ENCODE measurements around the gene PTH2R.
"Not testable (repeated sequence)": the region's sequence is repeated elsewhere in the genome, so short reads cannot be mapped to it uniquely, and the experiment has no call there.

Gene PTH2R, protein sequence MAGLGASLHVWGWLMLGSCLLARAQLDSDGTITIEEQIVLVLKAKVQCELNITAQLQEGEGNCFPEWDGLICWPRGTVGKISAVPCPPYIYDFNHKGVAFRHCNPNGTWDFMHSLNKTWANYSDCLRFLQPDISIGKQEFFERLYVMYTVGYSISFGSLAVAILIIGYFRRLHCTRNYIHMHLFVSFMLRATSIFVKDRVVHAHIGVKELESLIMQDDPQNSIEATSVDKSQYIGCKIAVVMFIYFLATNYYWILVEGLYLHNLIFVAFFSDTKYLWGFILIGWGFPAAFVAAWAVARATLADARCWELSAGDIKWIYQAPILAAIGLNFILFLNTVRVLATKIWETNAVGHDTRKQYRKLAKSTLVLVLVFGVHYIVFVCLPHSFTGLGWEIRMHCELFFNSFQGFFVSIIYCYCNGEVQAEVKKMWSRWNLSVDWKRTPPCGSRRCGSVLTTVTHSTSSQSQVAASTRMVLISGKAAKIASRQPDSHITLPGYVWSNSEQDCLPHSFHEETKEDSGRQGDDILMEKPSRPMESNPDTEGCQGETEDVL

DNA sequence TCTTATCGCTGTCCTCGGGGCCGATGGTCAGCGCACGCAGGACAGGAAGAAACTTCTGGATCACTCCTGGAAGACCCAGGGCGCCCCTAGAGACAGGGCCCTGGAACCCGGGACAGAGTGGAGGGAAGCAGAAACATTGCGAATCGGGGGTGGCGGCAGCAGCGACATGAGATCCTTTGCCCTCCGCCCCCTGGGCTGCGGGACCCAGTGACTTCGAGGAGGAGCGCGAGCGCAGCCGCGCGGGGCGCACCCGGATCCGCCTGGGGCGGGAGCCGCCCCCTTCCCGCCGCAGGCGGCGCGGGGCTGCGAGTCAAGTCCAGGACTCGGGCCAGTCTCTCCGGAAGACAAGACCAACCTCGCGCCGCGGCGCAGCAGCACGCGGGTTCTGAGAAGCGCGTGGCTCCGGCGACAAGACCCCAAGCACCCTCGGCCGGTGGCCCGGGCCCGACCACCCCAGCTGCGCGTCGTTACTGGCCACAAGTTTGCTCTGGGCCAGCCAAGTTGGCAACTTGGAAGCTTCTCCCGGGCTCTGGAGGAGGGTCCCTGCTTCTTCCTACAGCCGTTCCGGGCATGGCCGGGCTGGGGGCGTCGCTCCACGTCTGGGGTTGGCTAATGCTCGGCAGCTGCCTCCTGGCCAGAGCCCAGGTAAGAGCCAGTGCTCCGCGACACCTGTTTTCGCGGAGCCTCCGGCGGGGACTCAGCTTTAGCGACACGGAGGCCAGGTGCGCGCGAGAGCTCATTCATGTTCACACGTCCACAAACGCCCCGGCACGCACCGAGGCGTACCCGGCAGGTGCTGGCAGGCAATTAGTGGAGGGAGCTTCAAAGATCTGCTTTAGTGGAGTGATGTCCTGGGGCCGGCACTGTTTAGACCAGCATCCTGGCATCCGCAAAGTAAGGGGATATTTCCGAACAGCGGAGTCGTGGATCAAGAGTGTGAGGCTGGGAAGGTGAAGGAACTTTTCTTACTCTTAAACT lies at the start of gene PTH2R:
PTH2R (plus strand) TSS at position 319 of the 978 bp plus-strand sequence; CDS start at position 571, 252 bp downstream.
- DNase-seq, result no peak

DNA sequence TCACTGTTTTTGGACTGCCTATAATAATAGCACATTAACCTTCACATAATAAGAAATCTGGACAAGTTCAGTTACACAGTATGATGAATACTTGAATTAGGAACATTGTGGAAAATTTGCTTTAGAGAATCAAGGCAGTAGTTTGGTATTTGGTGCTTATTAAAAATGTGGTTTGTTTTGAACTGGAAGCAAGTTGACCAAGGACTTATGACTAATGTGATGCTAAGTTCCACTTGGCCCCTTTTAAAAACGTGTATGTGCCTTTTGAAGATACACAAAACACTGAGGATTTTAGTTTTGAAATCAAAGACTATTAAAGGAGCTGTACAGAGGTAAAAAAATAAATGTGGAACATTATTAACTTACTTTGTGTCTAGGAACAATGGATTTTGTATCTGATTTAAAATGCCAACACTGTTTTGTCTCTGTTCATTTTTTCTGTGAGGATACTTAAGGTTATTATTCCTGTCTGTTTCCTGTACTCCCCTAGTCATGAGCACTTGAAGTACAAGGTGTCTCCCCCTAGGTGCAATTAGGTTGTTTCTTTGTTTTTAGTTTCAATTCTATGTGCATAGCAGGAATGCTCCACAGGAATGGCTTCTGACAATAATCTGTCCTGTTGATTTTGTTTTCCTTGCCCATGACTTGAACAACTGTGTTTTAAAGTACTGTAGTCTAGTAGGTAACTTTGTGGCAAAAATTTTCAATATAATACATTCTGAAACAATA lies 49.6 kb upstream of the PTH2R start:
- DNase-seq, result no peak

DNA sequence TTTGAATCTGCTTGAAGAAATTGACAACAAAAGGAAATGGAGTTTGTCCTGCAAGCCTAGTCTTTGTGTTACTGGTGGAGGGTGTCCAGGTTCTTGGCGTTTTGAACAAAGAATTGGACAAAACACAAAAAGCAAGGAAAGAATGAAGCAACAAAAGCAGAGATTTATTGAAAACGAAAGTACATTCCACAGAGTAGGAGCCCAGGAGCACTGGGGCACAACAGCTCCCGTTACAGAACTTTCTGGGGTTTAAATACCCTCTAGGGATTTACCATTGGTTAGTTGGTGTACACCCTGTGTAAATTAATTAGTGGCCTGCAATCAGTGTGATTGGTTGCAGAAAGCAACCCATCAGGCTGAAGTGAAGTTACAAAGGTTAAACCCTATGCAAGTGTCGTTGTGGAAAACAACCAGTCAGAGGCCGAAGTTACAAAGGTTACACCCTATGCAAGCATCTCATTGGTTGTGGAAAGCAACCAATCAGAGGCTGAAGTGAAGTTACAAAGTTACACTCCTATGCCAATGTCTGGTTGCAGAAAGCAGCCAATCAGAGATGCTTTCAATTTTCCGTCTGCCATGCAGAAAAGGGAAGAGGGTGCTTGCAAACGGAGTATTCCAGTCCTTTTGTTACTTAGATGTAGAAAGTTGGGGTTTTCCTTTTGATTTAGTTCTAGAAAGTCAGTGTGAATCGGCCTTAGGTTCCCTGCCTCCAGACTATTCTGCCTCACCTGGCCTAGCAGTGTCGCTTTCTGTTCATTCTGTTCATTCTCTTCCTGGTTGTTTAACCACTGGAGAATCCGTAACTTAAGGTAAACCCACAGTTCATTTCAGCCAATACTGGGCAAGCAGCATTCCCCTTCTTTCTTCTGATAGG lies 47.6 kb upstream of the PTH2R start:
- DNase-seq, result no peak

- no peak for DNase-seq
Measured at GRCh38 chr2:208359632-208359986, 47.0 kb upstream of the PTH2R start.

- DNase-seq, result no peak
Measured at GRCh38 chr2:208360259-208361076, 46.1 kb upstream of the PTH2R start.

DNA sequence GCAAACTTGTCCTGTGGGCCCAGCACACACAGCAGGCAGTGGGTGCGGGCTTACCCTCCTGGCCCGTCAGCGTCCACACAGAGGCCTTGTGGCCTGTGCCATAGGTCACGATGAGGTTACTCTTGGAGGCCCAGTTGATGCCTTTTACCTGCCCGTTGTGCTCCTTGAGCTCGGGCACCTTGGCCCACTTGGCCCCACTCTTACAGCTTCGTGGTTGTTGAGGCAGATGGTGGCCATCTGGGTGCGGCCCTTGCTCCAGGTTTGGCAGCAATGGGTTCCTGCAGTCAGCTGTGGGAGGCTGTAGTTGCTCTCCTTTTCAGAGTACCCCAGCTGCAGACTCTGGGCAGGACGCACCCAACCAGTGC lies 45.5 kb upstream of the PTH2R start:
- no peak for DNase-seq

- no peak for DNase-seq
Measured at GRCh38 chr2:208363485-208363884, 43.1 kb upstream of the PTH2R start.

DNA sequence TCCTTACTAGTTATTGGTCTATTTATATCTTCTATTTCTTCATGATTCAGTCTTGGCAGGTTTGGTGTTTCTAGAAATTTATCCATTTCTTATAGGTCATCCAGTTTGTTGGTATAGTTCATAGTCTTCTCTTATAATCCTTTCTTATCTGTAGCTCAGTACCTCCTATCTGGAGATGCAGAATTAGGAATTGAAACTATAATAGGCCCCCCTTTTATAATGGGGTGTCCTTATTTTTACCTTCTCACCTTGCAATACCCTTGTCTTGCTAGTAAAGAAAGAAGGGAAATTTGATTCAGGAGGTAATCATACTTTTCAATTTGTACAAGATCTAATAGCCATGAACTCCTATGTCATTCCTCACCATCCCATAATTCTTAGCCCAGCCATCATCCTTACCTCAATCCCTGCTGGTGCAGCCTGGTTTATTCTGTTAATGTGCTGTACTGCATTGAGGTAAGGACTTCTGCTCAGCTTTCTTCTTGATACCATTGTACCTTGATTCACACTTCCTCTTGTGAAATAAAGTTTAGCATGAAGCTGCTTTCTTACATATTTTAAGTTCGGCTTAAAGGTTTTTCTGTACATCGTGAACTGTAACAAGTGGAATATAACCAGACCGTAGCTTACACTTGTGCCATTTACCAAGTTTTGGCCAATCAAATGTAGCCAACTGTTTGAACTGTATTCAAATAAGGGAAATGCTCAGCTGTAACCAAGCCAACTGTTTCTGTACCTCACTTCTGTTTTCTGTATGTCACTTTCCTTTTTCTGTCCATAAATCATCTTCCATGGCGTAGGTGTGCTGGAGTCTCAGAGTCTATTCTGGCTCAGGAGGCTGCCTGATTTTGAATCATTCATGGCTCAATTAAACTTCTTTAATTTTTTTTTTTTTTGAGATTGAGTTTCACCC lies 40.1 kb upstream of the PTH2R start:
- DNase-seq, result no peak

- DNase-seq, result no peak
Measured at GRCh38 chr2:208369091-208369490, 37.5 kb upstream of the PTH2R start.

DNA sequence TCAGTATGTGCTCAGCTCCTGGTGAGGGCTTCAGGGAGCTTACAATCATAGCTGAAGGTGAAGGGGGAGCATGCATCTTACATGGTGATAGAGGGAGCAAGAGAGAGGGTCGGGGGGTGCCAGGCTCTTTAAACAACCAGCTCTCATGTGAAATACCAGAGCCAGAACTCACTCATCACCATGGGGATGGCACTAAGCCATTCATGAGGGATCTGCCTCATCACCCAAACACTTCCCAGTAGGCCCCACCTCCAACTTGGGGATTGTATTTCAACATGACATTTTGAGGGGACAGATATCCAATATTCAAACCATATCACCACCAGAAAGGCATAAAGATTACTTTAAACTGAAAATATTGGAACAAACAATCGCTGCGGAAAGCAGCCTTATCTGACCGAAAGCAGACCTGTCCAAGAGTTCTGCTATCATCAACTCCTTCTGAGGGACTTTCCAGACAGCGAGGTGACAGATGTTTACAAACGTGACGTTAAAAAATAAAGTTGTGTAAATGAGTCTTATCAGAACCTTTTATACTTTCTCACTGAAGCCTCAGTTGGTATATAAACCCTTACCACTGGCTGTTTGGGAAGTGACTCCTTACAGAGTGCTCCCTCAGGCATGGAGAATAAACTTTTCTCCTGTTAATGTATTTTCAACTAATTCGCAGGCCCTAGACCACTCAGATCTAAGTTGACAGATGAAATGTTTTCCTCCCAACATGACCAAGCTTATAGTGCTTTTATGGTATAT lies 35.5 kb upstream of the PTH2R start:
- no peak for DNase-seq

GRCh38 chr2:208371634-208371935 lies 35.0 kb upstream of the PTH2R start:
- no peak for DNase-seq

- no peak for DNase-seq
Measured at GRCh38 chr2:208373460-208374089, 33.0 kb upstream of the PTH2R start.

DNA sequence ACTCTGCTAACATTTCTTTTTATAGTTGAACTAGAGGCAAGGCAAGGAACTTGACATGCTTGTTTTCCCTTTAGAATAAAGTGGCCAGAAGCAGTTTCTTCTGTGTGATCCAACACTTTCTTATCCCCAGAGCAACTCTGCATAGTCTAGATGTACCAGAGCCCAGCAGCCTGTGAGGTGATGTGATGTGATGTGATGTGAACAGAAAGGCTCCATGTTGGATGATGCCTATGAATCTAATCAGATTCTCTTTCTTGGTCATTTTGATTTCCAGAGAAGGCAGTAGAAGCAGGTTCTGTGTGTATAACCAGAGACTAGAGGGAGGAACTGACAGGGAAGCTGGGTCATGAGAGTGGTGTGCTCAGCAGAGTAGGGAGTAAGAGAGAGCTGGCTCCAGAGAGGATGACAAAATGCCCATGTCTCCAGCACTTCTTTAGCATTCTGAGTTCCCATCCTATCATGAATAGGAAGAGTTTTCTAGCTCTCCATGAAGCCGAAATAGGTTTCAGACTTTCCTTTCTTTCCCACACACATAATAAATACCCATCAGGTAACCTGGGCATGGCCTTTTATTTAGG lies 31.0 kb upstream of the PTH2R start:
- DNase-seq, result no peak

GRCh38 chr2:208377344-208377860 lies 29.2 kb upstream of the PTH2R start:
- DNase-seq, result not testable (repeated sequence)

GRCh38 chr2:208379192-208379591 lies 27.4 kb upstream of the PTH2R start:
- DNase-seq, result no peak

DNA sequence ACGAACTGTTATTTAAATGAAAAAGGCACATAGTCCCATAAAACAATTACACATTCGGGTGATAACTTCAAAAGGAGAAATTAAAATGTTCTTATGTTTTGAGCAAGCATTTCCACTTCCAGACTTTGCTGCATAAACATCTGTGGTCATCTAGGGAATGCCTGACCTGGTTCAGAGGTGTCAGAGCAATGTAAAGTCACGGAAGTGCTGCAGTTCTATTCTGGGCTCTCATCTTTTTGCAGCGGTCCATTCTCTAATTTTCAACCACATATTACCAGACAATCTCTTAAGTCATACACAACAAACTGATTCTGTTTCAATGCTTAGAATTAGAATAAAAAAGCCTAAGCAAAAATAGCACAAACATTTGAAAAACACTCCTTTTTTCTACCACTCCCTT lies 22.0 kb upstream of the PTH2R start:
- no peak for DNase-seq

GRCh38 chr2:208386541-208386940 lies 20.1 kb upstream of the PTH2R start:
- no peak for DNase-seq

DNA sequence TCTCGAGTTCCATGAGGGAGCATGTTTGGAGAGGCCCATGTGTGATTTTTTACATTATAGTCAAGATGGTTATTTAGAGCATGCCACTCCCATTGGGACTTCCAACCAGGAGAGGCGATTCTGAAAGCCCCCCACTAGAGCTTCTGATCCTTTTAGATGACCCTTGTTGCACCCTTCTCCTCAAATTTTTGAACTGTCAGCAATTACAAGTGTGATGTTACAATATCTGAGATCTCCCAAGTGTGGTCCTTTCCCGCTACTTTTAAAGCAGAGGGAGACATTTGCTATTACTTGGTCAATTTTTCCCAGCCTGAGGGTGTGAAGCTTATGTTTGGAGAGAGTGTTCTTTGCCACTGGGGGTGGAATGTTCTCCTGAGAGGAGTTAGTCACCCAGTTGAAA lies 16.7 kb upstream of the PTH2R start:
- DNase-seq, result no peak
